ENCODE measurements around the gene DAPK2.

The DAPK2 gene

DNA sequence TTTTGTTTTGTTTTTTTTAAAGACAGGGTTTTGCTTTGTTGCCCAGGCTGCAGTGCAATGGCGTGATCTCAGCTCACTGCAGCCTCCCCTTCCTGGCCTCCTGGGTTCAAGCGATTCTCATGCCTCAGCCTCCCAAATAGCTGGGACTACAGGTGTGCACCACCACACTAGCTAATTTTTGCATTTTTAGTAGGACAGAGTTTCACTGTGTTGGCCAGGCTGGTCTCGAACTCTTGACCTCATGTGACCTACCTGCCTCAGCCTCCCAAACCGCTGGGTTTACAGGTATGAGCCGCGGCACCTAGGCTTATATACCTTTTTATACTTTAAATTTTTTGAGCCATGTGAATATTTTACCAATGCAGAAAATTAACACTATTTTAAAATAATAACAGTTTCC lies 155.7 kb downstream of the DAPK2 start:
- no peak for DNase-seq

DNA sequence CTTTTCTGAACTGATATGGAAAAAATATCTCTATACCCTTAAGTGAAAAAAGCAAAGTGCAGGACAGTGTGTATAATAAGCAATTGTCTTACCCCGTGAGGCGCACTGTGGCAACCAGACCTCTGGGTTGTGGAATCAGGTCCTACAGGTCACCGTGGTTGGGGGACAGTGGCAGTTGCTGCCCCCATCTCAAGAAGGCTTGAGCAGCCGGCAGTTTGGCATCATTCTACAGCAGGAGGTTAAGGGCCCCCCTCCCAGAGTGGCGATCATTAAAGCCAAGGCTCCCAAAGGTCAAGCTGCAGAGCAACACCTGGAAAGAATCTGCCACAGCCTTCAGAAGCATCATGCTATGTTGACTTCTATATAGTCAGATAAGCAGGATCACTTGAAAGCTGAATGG lies 156.5 kb downstream of the DAPK2 start:
- no peak for DNase-seq

DNA sequence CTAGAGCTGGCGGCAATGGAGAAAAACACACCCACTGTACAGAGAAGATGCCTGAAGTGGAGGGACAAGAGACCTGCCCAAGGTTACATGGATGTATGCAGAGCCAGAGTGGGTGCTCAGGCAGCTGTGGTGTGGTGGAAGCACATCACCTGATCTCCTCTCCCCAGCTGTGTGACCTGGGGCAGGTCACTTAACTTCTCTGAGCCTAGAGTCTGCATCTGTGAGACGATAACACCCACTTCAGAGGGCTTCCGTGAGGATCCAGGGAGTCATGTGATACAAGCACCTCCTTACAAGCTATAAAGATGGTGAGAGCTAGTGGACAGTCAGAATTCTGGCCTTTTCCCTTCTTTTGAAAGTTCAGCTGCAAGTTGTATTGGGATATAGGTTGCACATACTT lies 157.5 kb downstream of the DAPK2 start:
- no peak for DNase-seq

DNA sequence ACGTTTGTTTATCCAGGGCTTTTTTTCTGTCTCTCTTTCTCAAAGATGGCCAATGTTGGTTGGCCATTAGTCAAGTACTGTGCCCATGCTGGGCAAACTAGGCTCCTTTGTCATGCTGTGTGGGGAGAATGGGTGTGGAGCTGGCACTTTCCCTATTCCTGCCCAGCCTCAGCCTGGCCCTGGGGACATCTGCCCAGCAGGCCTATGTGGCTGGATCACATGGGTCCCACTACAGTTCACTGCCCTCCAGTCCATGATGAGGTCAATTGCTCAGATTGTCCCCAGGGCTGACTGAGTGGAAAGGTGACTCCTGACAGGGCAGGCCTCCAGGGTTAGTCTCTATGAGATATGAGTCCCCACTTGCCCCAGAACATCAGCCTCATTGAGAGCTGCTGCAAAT lies 158.1 kb downstream of the DAPK2 start:
- DNase-seq = peak; percentile 30 to 39

DNA sequence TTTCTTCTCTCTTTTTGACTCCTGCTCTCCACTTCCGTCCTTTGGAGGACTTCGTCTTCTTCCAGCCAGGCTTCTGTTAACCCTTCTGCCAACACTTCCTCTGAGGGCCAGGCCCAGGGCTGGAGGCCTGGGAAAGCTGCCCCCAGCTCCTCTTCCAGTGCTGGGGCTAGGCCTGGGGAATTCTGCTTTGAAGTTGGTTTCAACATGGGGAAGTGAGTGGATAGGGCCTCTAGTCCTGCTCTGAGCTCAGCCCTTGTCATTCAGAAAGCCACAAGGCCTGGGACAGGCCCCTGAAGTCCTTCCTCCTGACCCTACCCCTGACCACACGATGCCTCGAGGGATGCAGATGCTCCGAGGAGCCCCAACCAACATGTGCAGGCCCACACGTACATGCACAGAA lies 158.7 kb downstream of the DAPK2 start:
- DNase-seq = no peak

DNA sequence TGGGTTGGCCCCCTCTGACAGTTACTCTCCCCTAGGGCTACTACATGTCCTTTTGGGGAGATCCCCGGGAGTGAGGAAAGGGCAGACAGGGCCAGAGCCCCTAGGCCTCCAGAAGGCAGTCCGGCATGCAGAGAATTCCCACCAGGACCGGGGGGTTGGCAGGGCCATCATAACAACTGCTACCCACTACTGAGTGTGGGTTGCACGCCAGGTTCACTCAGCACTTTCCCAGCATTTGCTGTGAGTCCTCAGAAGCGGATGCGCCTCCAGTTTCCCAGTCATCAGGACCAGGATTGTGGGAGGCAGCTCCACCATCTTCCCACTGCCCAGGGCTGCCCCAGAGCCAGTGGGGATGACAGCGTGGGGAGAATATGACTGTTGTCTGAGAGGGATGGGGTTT lies 161.3 kb downstream of the DAPK2 start:
- DNase-seq = no peak

DNA sequence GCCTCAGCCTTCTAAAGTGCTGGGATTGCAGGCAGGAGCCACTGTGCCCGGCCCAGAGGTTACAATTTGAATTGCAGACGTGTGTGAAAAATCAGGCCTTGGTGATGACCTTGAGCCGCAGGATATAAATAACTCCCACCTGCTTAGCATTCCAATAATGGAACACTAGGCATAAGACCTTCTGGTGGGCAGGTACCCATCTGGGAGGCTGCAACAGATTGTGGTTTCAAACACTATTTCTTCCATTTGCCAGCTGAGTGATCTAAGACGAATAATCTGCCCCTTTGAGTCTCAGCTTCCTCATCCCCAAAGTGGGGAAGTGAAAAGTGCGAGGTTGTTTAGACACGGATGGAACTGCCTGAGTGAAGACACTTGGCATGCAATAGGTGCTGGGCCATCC lies 164.9 kb downstream of the DAPK2 start:
- no peak for DNase-seq

DNA sequence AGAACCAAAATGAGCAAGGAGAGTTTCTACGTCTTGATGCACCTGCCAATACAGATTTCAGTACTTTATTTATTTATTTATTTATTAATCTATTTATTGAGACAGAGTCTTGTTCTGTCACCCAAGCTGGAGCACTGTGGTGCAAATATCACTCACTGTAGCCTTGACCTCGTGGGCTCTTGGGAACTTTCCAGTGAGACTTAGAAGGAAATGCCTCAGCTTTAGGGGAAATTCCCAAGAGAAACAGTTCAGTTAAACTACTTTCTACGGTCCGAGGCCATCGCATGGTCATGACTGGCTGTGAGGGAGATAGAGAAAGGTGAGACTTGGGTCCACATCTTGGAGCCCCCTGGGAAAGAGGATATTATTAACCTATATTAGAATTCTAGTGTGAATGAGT lies 165.5 kb downstream of the DAPK2 start:
- DNase-seq = no peak

DNA sequence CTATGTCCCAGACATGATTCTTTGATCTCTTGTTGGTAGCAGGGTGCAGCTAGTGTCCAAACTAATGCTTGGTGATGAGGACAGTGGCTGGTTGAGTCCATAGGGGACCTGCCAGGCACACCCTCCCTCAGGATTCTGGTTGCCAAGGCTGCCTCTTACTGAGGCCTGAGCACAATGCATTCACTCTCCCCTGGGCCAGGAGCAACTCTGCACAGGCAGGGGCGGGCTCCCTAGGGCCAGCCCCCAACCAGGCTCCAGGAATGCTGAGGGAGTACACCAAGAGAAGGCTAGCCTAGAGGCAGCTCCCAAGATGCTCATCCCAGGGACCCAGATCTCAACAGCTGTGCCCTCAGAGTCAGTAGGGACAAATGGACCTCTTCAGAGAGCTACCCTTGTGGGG lies 166.3 kb downstream of the DAPK2 start:
- no peak for DNase-seq

DNA sequence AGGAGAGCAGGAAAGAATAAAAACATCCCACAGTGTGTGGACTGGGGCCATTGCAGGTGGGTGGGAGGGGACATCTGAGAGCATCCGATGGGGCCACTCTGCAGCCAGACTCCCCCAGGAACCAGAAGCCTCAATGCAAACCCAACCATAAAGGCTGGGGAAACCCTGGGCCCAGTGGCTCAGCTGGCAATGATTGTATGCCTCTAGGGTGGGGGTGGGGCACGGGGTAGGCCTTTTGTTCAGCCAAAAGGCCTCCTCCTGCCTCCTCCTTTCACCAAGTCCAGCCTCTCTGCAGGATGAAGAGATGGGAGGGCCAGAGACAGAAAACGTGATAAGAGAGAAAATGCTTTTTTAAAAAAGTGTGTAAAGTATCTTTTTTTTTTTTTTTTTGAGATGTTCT lies 167.1 kb downstream of the DAPK2 start:
- DNase-seq = no peak

DNA sequence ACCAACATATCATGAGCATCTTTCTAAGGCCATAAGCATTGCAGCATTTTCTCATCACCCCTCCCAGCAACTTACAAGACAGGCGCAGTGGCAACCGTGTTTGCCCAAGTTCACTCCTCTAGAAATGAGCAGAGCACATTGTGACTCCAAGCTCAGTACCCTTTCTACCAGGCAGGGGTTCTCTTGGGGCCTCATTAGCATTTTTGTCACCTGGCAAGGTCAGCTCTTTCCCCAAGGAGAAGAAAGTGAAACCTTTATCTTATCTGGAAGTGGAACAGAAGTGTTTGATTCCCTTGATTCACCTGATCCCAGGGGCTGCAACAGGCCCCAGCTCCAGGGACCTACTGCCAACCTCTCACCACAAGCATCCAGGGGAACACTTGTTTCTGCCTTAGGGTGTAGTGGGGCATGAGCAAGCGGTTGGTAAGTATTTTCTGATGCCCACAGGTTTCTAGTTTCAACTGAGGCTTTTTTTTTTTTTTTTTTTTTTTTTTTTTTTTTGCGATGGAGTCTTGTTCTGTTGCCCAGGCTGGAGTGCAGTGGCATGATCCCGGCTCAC lies 168.5 kb downstream of the DAPK2 start:
- no peak for DNase-seq

DNA sequence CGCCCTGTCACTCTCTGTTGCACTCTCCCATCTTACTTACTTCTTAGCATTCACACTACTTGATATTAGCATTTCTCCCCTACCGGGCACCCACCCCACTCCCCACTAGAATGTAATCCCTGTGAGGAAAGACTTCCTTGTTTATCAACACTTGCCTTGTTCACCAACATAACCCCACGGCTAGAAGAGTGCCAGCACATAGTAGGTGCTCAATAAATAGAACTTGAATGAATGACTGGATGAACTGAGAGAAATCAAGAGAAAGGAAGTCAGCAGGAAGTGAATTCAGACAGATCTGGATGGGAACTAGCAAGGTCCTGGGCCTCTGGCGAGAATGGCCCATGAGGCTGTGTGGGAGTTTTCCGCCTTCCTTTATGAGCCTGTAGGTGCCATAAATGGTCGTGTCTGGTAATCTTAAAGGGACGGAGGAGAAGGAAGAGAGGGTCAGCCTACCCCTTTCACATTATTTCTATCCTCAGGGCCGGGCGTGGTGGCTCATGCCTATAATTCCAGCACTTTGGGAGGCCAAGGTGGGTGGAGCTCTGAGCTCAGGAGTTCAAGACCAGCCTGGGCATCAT lies 170.1 kb downstream of the DAPK2 start:
- no peak for DNase-seq

DNA sequence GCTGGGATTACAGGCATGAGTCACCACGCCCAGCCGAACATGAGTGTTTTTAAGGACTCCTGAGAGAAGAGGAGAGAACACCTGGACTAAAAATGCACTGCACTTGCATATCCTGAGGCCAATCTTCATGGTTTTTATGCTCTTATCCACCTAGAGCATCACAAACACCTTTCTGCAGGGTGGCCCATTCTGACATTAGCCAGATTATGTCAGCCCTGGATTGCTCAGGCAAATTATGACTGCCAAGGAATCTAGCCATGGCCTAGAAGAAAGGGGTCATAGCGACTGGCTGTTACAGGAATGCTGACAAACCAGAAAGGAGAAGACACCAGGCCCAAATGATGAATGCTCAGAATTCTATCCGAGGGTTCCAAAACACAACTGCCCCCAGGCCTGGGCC lies 171.7 kb downstream of the DAPK2 start:
- DNase-seq = no peak

DNA sequence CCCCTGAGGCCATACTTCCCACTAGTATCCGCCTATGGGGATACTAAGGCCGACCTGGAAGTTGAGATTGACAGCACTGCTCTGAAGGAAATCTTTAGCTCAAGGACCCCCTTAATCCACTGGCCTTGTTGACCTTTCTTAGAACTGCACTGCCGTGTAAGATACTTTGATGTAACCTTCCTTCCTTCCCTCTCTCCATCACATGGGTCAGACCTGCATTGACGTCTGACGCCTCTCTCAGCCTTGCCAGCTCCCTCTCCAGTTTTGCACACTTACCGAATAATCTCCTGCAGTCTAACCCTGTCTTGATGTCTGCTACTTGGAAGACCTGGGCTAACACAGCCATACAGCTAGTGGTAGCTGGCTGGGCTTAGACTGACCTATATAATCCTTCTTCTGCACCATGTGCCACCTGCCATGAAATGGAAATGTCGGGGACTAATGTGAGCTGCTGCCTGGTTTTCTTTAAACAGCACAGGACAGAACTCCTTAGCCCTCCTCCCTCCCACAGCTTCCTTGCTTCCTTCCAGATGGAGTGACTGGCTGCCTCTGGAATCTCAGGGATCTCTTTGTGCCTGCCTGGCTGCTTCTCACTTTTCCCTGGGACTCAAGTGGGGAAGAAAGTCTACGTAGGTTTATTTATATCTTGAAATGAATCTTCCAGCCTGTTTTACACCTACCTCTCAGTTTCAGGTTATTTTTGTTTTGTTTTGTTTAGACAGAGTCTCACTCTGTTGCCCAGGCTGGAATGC lies 173.3 kb downstream of the DAPK2 start:
- no peak for DNase-seq

DNA sequence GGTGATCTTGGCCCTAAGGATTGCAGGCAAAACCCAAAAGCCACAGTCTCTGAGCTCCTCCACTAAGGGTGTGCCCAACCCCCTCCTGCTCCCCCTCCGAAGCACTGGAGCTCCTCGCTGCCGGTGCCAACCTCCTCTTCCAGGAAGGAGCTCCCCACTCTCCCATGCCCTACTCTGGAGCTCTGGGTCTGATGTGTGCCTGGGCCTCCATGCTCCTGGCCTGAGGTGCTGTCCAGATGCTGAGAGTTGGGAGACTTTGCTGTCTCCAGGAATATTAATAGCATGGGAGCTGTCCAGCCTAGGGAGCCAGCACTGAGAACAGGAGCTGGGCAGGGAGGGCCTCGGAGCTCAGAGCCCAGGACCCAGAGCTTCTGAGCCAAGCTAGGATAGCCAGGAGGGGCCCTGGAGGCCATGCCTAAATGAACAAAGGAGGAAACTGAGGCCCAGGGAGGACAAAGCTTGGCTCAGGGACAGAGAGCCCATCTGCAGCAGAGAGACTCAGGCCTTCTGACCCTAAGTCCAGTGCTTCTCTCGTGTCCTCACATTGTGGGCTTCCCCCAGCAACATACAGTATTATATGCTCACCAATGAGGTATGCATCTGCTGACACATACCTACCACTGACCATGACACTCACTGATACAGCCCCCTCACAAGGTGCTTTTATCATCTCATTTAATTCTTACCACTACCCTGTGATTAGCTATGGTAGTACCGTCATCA lies 175.6 kb downstream of the DAPK2 start:
- no peak for DNase-seq

DNA sequence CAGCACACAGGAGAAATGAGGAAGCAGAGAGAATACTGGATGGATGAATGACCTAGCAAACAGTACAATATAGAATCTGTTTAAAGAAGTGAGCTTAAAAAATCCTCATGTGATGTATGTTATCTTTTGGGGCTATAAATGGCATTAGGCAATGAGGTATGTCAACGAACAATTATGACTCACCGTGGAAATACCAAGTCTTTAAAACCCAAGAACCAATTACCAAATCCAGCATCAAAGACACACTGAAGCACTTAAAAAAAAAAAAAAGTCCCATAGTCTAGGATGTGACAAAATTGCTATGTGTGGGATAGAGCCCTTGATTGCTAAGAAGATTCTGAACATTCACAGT lies 176.3 kb downstream of the DAPK2 start:
- no peak for DNase-seq

DNA sequence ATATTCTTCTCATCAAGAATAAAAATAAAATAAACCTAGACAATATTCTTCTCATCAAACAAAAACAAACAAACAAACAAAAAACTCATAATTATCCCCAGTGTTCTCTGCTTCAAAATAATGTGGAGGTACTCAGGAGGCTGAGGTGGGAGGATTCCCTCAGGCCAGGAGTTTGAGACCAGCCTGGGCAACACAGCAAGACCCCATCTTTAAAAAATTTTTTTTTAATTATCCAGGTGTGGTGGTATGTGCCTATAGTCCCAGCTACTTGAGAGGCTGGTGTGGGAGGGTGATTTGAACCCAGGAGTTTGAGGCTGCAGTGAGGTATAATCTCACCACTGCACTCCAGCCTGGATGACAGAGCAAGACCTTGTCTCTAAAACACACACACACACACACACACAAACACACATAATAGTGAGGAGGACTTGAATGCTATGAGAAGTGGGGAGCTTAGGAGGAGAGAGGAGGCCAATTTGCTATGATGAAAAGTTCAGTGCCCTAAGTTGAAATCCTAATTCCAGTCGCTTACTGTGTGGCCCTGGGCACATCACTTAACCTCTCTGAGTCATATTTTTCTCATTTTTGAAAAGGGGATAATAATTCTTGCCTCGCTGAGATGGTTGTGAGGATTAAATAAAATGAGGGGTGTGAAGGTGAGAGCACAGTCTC lies 176.8 kb downstream of the DAPK2 start:
- no peak for DNase-seq

DNA sequence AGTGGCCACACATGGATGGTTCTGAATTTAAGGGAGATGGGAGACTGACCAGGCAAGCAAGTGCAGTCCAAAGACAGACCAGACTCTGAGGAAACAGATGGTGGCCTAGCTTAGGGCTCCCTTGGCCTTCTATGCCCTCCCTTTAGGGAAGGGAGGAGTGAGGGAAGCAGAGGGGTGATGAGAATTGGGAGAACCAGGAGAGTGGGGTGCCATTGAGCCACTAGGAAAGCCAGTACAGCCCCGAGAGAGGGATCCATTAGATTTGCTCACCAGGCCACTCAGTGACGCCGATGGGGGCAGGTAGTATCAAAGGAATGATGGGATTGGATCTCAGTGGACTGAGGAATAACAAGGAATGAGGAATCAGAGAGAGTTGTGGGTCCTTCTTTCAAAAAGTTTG lies 182.1 kb downstream of the DAPK2 start:
- DNase-seq = no peak

DNA sequence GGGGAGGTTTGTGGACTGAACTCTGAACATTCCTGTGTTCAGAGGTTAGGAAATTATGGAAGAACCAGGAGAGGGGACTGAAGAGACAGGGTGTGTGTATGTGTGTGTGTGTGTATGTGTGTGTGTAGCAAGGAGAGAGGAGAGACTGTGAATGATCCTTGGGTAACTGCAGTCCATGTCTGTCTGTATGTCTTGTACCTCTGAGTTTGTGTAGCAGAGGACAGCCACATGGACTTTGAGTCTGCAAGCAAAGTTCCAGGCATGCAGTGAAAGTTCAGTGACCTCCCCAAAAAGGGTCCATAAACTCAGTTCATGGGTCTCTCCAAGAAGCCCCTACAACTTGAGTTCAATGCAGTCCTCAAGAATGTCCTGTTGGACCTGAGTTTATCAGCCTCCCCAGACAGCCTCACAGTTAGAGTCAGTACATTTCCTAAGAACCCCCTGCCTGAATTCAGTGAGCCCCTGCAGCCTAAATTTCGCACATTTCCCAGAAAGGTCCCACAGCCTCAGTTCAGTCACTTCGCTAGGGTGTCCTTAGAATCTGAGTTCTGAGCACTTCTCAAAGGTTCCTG lies 184.3 kb downstream of the DAPK2 start:
- no peak for DNase-seq

DNA sequence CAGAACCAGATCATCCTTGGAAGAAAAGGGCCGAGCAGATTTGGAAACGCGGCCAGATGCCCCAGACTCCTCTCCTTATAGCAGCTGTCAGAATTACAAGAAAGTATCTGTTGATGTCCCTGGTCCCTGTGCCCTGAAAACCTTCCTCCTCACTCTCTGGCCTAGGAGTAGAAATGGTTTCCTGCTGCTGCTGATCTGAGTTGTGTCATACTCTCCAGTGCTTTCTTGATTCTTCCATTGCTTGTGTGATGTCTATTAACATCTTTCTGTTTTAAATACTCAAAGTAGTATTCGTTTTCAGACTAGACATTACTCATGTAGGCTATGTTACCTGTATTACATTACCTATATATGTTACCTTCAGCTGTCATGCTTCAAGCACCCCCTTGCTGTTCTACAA lies 185.7 kb downstream of the DAPK2 start:
- no peak for DNase-seq

DNA sequence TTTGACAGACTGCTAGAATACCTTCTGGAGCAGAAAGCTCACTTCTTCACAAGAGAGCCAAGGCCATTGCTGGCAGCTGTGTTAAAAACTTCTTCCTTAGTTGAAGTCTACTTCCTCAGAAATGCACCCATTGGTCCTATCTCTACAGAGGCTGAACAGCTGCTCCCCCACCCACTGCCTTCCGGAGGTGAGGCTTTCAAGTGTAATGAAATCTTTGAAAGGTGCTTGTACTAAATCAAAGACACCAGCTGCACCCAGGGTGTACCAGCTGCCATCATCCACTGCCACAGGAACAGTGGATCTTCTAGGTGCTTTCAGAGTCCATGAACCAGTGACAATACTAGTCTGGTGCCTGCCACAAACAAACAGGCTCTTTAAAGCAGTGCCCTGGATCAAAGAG lies 186.1 kb downstream of the DAPK2 start:
- DNase-seq = no peak

DNA sequence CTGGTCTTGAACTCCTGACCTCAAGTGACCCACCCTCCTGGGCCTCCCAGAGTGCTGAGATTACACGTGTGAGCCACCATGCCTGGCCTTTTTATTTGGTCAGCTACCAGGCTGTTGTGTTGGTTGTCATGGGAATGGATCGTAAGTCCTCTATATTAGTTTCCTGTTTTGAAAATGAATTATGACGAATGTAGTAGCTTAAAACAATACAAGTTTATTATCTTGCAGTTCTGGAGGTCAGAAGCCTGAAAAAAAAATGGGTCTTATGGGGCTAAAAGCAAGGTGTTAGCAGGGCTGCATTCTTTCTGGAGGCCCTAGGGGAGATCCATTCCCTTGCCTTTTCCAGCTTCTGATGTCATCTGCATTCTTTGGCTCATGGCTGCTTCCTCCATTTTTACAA lies 187.4 kb downstream of the DAPK2 start:
- DNase-seq = no peak

DNA sequence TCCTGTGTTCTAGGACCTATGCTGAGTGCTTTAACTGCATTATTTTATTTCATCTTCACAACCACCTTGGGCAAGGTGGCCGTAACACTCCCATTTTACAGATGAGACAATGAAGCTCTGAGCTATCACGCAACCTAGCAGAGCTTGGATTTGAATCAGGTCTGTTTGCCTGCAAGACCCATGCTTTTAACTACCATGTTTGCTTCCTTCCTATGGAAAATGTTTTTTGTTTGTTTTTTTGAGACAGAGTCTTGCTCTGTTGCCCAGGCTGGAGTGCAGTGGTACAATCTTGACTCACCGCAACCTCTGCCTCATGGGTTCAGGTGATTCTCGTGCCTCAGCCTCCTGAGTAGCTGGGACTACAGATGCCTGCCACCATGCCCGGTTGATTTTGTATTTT lies 187.8 kb downstream of the DAPK2 start:
- DNase-seq = no peak

Data from hippocampal formation (tissue), 2 donors.